B cell (primary cell): ENCODE data around the gene TRAF5. TPM values are rescaled to one million over a fixed set of nuclear protein-coding genes. Genes with fewer than 3 reads are reported as not detected.

Source experiments
- ATAC-seq: fragments of 200-7000 bp; cut with Tn5 transposase; one replicate; pipeline ENCODE4 v1.10.0; 2021; ENCODE audit warnings: low read depth, mild to moderate bottlenecking, moderate number of reproducible peaks, moderate library complexity
- CTCF ChIA-PET: fragments of 350-600 bp; sonication (Branson Sonifier 250); formaldehyde crosslinking; loops from one replicate; lab custom pipeline; 2021; ENCODE audit warnings: antibody characterized with exemption, inconsistent platforms; lab: Charles Lee
- POLR2A ChIA-PET: fragments of 350-600 bp; sonication (Branson Sonifier 250); formaldehyde crosslinking; loops from one replicate; lab custom pipeline; 2021; ENCODE audit warnings: antibody characterized with exemption; lab: Charles Lee
- DNase-seq: peaks from one replicate; pipeline ENCODE4 v3.0.0; 2013
- H2AFZ ChIP-seq: 2 replicates; pipeline ENCODE4 v1.6.1; 2012; ENCODE audit warnings: mild to moderate bottlenecking, low read depth, low read length; ENCODE audit not compliant: insufficient read depth, poor library complexity, severe bottlenecking
- H3K27ac ChIP-seq, 2 donors: 1 replicate in 1 of 2; 2 replicates in 1 of 2; pipeline ENCODE4 v1.5.1; 2012 to 2013; ENCODE audit warnings: low read length in 2 of 2, mild to moderate bottlenecking in 2 of 2, moderate library complexity in 1 of 2
- H3K27me3 ChIP-seq, 4 experiments: fragments of 200-600 bp in 1 of 4; sonication (generic) in 1 of 4; replicated peaks in 1 of 4; 1 replicate in 2 of 4; 2 replicates in 2 of 4; pipeline versions ENCODE4 v1.6.1 to v1.7.0; 2013 to 2016; ENCODE audit warnings: low read length in 3 of 4, mild to moderate bottlenecking in 2 of 4, mixed read lengths in 1 of 4, moderate library complexity in 1 of 4; ENCODE audit not compliant: insufficient read depth in 4 of 4, control insufficient read depth in 3 of 4; ENCODE audit errors: control extremely low read depth in 1 of 4
- H3K36me3 ChIP-seq, 2 experiments: replicated peaks in 1 of 2; 1 replicate in 1 of 2; 2 replicates in 1 of 2; pipeline versions ENCODE4 v1.6.1 to v1.7.1; 2013; ENCODE audit warnings: low read length in 1 of 2; ENCODE audit not compliant: insufficient read depth in 2 of 2, control insufficient read depth in 1 of 2; ENCODE audit errors: control extremely low read depth in 1 of 2, extremely low read depth in 1 of 2
- H3K4me1 ChIP-seq, 2 donors: fragments of 200-600 bp in 1 of 2; sonication (generic) in 1 of 2; 1 replicate in 1 of 2; 2 replicates in 1 of 2; pipeline versions ENCODE4 v1.5.1 to v1.6.1; 2013 to 2017; ENCODE audit warnings: low read length in 2 of 2; ENCODE audit not compliant: control insufficient read depth in 2 of 2, insufficient read depth in 2 of 2
- H3K4me2 ChIP-seq: replicated peaks from 2 replicates; pipeline ENCODE3; 2012; ENCODE audit warnings: mild to moderate bottlenecking, low read depth, low read length; ENCODE audit not compliant: poor library complexity, severe bottlenecking
- H3K4me3 ChIP-seq, 5 experiments: fragments of 200-600 bp in 1 of 5; sonication (generic) in 1 of 5; 1 replicate in 3 of 5; 2 replicates in 2 of 5; pipeline versions ENCODE4 v1.5.1 to v1.7.0; 2011 to 2016; ENCODE audit warnings: low read length in 4 of 5, mild to moderate bottlenecking in 4 of 5, low read depth in 2 of 5, control low read depth in 1 of 5, moderate library complexity in 1 of 5; ENCODE audit not compliant: insufficient read depth in 1 of 5; ENCODE audit errors: control extremely low read depth in 1 of 5, extremely low read depth in 1 of 5
- H3K79me2 ChIP-seq: fragments of 200-600 bp; sonication (generic); one replicate; pipeline ENCODE4 v1.6.0; 2016; ENCODE audit warnings: low read length; ENCODE audit not compliant: control insufficient read depth, insufficient read depth
- H3K9ac ChIP-seq: fragments of 200-600 bp; sonication (generic); 2 replicates; pipeline ENCODE4 v1.6.1; 2017; ENCODE audit warnings: mild to moderate bottlenecking, low read length, moderate library complexity
- H3K9me3 ChIP-seq, 3 donors: one replicate each; pipeline versions ENCODE4 v1.6.1 to v1.7.1; 2013; ENCODE audit warnings: low read length in 2 of 3; ENCODE audit not compliant: control insufficient read depth in 2 of 3, insufficient read depth in 1 of 3; ENCODE audit errors: control extremely low read depth in 1 of 3
- H4K20me1 ChIP-seq: 2 replicates; pipeline ENCODE4 v1.6.0; 2012; ENCODE audit warnings: mild to moderate bottlenecking, low read length; ENCODE audit not compliant: insufficient read depth, control insufficient read depth, poor library complexity, severe bottlenecking
- H3K27ac Mint-ChIP-seq: one replicate; pipeline ENCODE4 v1.8.0; 2021; ENCODE audit warnings: mixed read lengths
- H3K27me3 Mint-ChIP-seq: one replicate; pipeline ENCODE4 v1.8.0; 2021; ENCODE audit warnings: mixed read lengths
- H3K4me1 Mint-ChIP-seq: one replicate; pipeline ENCODE4 v1.8.0; 2021; ENCODE audit warnings: mixed read lengths
- H3K4me3 Mint-ChIP-seq: one replicate; pipeline ENCODE4 v1.8.0; 2021; ENCODE audit warnings: mixed read lengths
- H3K9me3 Mint-ChIP-seq: one replicate; pipeline ENCODE4 v1.8.0; 2022; ENCODE audit warnings: mixed read lengths; ENCODE audit not compliant: insufficient read depth
- CTCF ChIP-seq: fragments of 200-600 bp; IDR thresholded peaks from one replicate; pipeline ENCODE4 v1.8.0; 2022; ENCODE audit warnings: antibody characterized with exemption, mild to moderate bottlenecking
- EZH2 ChIP-seq: IDR thresholded peaks from 2 replicates; pipeline ENCODE4 v1.6.1; 2012; ENCODE audit warnings: borderline replicate concordance, low read depth, mild to moderate bottlenecking, moderate library complexity, low read length; ENCODE audit not compliant: insufficient read depth, poor library complexity, severe bottlenecking
- WGBS: methylation state at CpG from one replicate; pipeline ENCODE4 v1.1.5; 2013; ENCODE audit warnings: missing lambda C conversion rate; ENCODE audit not compliant: insufficient coverage; 5-methylcytosine and 5-hydroxymethylcytosine counted together
- intact Hi-C: fragments of 100-400 bp; cut with micrococcal nuclease; formaldehyde crosslinking; loops from one replicate; pipeline ENCODE4 v1.10.0; 2022
- polyA plus RNA-seq: library from polyadenylated mRNA; depleted of rRNA; stranded (reverse); fragments of >200 nt; gene quantifications from 2 replicates; pipeline ENCODE4 v1.2.3, GENCODE V29; 2012
- total RNA-seq, 2 donors: library from RNA; stranded (reverse); fragments of 120-200 nt in 1 of 2; gene quantifications; 1 replicate in 1 of 2; 2 replicates in 1 of 2; pipeline versions ENCODE4 v1.2.3 to v1.2.4, GENCODE V29; 2013 to 2022

TRAF5 gene
- total and polyA plus RNA-seq, 2 donors (not counting 1 experiment from before 2014, with no cell fraction given): 129 to 143 TPM

DNA sequence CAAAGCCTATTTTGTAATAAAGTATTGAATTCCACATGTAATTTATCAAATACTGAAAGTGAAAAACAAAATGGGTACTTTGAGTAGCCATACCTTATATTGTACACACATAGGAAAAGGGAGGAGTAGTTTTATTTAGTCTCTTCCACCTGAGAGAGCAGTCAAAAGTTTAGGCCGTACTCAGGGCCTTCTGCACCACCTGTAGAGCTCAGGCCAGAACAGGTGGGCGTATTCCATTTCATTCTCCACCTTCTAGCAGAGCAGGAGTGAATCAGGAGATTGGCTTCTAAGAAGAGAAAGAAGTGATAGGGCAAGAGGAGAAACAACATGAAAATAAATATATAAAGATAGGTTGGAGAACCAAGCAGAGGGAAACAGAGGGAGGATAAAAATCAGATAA lies 44.0 kb downstream of the TRAF5 start:
- intact Hi-C loops: no loop called here
- peak overlapping the region; percentile 13 for H3K27ac Mint-ChIP-seq
- no peak overlapping the region for H3K4me3 Mint-ChIP-seq
- no peaks in the 10 kb centered on the region for H3K4me1 Mint-ChIP-seq
- Histone ChIP-seq H3K4me1 (no peaks in the 10 kb centered on the region), H3K27me3 (no peaks in the 10 kb centered on the region), H3K36me3 (peaks cover 6 to 75% of the 10 kb centered on the region in 2 experiments), H3K9ac (no peak overlapping the region), H3K4me3 (no peak overlapping the region), H3K27ac (peak overlapping the region in 1 of 2 donors; percentile 50), H2AFZ (no peak overlapping the region), H3K4me2 (no peak overlapping the region), H4K20me1 (no peaks in the 10 kb centered on the region), H3K79me2 (no peaks in the 10 kb centered on the region), H3K9me3 (no peaks in the 10 kb centered on the region)
- H3K9me3 Mint-ChIP-seq: no peaks in the 10 kb centered on the region
- ChIA-PET POLR2A (interaction anchor here (0.6 kb wide), 1 partner anchor 12 kb away, joined by 3 read pairs; no protein-coding TSS in a partner anchor), CTCF (no interaction called here)
- no peak for DNase-seq
- TF ChIP-seq EZH2: no peak
- no peak for TF ChIP-seq CTCF
- H3K27me3 Mint-ChIP-seq: no peaks in the 10 kb centered on the region
- no CpG with 5 or more reads among the region's 2 CpGs for WGBS
- no peak for ATAC-seq

DNA sequence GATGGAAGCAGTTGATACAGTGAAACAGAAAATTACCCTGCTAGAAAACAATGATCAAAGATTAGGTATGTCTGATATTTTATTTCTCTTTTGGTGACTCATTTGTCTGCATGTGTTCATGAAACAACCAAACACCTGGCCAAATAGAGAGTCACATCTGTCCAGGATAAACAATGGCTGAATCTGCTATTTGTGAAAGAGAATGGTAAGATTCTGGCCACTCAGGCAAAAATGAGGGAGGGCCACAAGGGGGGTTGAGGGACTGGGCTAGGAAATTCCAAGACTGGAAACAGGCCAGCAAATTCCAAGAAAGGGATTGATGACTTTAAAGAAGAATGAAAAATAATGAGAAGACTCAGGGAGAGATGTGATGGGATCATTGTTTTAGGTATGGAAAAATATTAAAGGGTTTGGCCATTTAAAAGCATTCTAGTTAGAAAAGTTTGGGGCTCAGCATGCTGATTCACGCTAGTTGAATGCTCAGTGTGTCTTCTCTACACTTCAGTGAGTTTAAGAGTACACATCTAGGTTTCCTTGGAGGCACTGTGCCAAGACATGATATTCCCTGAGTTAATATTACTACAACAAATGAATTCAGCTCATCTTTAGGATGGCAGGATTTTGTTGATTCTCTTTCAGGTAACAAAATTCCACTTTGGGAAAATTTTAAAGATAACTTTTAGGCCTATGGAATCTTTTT lies 44.9 kb downstream of the TRAF5 start:
- CTCF ChIA-PET: no interaction called here
- Histone ChIP-seq H3K4me3 (no peak overlapping the region), H4K20me1 (no peaks in the 10 kb centered on the region), H3K79me2 (no peaks in the 10 kb centered on the region), H3K27ac (no peak overlapping the region), H3K27me3 (no peaks in the 10 kb centered on the region), H3K9ac (no peak overlapping the region), H3K4me1 (no peaks in the 10 kb centered on the region), H3K4me2 (no peak overlapping the region), H2AFZ (no peak overlapping the region), H3K36me3 (peaks cover 6 to 75% of the 10 kb centered on the region in 2 experiments), H3K9me3 (no peaks in the 10 kb centered on the region)
- Mint-ChIP-seq H3K9me3 (no peaks in the 10 kb centered on the region), H3K4me1 (no peaks in the 10 kb centered on the region), H3K27ac (peak overlapping the region; percentile 5), H3K4me3 (no peak overlapping the region), H3K27me3 (no peaks in the 10 kb centered on the region)
- TF ChIP-seq CTCF: no peak
- no peak for TF ChIP-seq EZH2
- POLR2A ChIA-PET: no interaction called here
- intact Hi-C loops: no loop called here
- WGBS: no CpG with 5 or more reads among the region's 1 CpG
- ATAC-seq: no peak
- DNase-seq: no peak
